HL-60 (cell line): ENCODE data around the gene ORM2.

Experiments used
- POLR2AphosphoS5 ChIP-seq: IDR thresholded peaks from 2 replicates; pipeline ENCODE4 v1.6.1; 2012; ENCODE audit warnings: low read depth
- SPI1 ChIP-seq: IDR thresholded peaks from 2 replicates; pipeline ENCODE4 v1.6.1; 2012; ENCODE audit warnings: low read depth, mild to moderate bottlenecking, borderline replicate concordance
- TF ChIP-seq, protein P1 (sequence below): IDR thresholded peaks from 2 replicates; pipeline ENCODE4 v1.6.1; 2012; ENCODE audit warnings: low read depth; ENCODE audit not compliant: insufficient replicate concordance
- TF ChIP-seq, protein P2 (sequence below): IDR thresholded peaks from one replicate; pipeline ENCODE4 v1.5.1; 2011; ENCODE audit warnings: low read length, control low read depth, inconsistent platforms; ENCODE audit not compliant: insufficient read depth

DNA sequence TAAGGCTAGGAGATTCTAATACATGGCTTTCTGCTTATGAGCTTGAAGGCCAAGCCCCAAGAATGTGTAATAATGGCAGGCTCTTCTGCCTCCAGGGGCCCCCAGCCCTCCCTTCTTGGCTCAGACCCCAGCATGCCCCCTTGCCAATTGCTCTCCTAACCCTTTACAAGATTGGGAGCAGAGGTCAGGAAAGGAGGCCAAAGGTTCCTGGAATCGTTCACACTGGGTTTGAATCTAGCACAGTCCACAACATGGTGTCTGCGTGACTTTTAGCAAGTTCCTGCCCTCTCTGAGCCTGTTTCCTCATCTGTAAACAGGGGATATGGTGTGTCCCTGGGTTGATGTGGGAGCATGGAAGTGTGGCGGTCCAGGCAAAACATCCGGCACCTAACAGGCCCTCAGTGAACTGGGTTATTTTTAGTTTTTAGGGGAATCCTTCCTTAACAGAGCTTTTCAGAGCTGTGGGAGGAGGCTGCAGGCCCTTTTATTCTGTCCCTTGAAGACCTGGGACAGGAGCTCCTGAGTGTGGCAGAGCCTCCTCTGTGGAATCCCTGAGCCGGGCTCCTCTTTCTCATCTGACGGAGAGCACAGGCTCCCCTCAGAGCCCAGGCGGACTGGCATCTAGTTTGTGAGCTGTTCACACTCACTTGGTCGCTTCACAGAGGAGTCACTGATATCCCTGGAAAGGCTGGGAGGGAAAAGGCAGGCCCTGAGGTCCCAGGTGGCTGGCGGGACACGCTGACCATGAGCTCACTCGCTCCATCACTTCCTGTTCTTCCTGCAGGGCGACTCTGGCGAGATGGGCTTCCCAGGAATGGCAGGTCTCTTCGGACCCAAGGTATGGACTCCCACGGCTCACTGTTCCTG lies 30.1 kb upstream of the ORM2 start:
- TF ChIP-seq, protein P1, sequence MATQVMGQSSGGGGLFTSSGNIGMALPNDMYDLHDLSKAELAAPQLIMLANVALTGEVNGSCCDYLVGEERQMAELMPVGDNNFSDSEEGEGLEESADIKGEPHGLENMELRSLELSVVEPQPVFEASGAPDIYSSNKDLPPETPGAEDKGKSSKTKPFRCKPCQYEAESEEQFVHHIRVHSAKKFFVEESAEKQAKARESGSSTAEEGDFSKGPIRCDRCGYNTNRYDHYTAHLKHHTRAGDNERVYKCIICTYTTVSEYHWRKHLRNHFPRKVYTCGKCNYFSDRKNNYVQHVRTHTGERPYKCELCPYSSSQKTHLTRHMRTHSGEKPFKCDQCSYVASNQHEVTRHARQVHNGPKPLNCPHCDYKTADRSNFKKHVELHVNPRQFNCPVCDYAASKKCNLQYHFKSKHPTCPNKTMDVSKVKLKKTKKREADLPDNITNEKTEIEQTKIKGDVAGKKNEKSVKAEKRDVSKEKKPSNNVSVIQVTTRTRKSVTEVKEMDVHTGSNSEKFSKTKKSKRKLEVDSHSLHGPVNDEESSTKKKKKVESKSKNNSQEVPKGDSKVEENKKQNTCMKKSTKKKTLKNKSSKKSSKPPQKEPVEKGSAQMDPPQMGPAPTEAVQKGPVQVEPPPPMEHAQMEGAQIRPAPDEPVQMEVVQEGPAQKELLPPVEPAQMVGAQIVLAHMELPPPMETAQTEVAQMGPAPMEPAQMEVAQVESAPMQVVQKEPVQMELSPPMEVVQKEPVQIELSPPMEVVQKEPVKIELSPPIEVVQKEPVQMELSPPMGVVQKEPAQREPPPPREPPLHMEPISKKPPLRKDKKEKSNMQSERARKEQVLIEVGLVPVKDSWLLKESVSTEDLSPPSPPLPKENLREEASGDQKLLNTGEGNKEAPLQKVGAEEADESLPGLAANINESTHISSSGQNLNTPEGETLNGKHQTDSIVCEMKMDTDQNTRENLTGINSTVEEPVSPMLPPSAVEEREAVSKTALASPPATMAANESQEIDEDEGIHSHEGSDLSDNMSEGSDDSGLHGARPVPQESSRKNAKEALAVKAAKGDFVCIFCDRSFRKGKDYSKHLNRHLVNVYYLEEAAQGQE, result no peak
- TF ChIP-seq, protein P2, sequence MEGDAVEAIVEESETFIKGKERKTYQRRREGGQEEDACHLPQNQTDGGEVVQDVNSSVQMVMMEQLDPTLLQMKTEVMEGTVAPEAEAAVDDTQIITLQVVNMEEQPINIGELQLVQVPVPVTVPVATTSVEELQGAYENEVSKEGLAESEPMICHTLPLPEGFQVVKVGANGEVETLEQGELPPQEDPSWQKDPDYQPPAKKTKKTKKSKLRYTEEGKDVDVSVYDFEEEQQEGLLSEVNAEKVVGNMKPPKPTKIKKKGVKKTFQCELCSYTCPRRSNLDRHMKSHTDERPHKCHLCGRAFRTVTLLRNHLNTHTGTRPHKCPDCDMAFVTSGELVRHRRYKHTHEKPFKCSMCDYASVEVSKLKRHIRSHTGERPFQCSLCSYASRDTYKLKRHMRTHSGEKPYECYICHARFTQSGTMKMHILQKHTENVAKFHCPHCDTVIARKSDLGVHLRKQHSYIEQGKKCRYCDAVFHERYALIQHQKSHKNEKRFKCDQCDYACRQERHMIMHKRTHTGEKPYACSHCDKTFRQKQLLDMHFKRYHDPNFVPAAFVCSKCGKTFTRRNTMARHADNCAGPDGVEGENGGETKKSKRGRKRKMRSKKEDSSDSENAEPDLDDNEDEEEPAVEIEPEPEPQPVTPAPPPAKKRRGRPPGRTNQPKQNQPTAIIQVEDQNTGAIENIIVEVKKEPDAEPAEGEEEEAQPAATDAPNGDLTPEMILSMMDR, result no peak
- TF ChIP-seq POLR2AphosphoS5 (no peak), SPI1 (no peak)
